ENCODE measurements around the gene TMEM132D. TPM values are rescaled to one million over a fixed set of nuclear protein-coding genes. Genes with fewer than 3 reads are reported as not detected.
A peak's percentile ranks its signal among the peaks of the same experiment; 100 is the strongest.

TMEM132D gene
- polyA plus RNA-seq, 1 donor from 2014 or later, result 1.3 TPM

DNA sequence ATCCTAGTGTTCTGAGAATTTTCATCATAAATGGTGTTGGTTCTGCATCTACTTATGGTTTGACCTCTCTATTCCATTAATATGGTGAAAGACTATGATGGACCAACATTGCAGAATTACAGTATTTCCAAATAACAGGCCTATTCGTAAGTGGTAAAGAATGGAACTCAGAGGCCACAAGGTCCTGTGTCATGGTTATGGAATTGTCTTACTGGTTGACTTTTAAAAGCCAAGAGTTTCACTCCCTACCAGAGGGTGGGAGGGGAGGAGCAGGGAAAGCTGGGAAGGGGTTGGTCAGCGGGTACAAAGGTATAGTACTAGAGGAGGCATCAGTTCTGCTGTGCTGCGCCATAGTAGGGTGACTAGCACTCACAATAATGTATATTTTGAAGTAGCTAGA, 153.4 kb downstream of the TMEM132D start:
- no peaks in the 10 kb centered on the region for H3K27me3 ChIP-seq (ENCODE audit: insufficient read depth, low read depth, low read length)
- H3K9ac ChIP-seq (ENCODE audit: low read length), result no peak overlapping the region
- H3K79me2 ChIP-seq (replicated peaks; ENCODE audit: insufficient read depth, low read length), result no peaks in the 10 kb centered on the region
- TF ChIP-seq EZH2 (IDR thresholded peaks at IDR 0.05; ENCODE audit: borderline replicate concordance, insufficient read depth, low read length, poor library complexity, severe bottlenecking), result no peak
- no peak overlapping the region for H3K4me2 ChIP-seq (ENCODE audit: low read length)
- H4K20me1 ChIP-seq (ENCODE audit: insufficient read depth), result no peaks in the 10 kb centered on the region
- H3K9me3 ChIP-seq (ENCODE audit: low read length), result no peaks in the 10 kb centered on the region
- no peak overlapping the region for H3K27ac ChIP-seq (ENCODE audit: low read length)
- H3F3A ChIP-seq (ENCODE audit: insufficient read depth, low read length, poor library complexity, severe bottlenecking), result no peaks in the 10 kb centered on the region
- no peaks in the 10 kb centered on the region for H3K36me3 ChIP-seq (ENCODE audit: insufficient read depth, low read length)
- no peak overlapping the region for H2AFZ ChIP-seq (ENCODE audit: low read depth, low read length)
- H3K4me3 ChIP-seq (ENCODE audit: low read length), result no peak overlapping the region
- no peaks in the 10 kb centered on the region for H3K9me2 ChIP-seq (ENCODE audit: insufficient read depth, low read length)

DNA sequence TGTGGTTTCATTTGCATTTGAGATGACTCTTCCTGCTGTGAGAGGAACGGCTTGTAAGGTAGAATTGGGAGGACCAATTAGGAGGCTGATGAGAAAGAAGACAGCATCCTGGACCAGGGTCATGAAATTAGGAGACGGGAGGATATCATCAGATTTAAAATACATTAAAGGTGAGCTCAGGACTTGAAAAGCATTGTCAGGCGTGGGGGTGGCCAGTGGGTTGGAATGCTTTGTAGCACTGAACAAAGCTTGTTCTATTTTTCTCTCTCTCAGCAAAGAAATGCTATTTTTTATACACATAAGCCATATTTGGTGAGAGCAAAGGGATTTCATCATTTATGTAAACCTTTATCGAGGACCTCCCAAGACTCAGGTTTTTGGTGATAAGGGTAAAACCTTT, 157.5 kb downstream of the TMEM132D start:
- H3K4me2 ChIP-seq (ENCODE audit: low read length), result no peak overlapping the region
- H2AFZ ChIP-seq (ENCODE audit: low read depth, low read length), result no peak overlapping the region
- no peaks in the 10 kb centered on the region for H3K9me2 ChIP-seq (ENCODE audit: insufficient read depth, low read length)
- H4K20me1 ChIP-seq (ENCODE audit: insufficient read depth), result no peaks in the 10 kb centered on the region
- no peak overlapping the region for H3K27ac ChIP-seq (ENCODE audit: low read length)
- no peak overlapping the region for H3K4me3 ChIP-seq (ENCODE audit: low read length)
- H3F3A ChIP-seq (ENCODE audit: insufficient read depth, low read length, poor library complexity, severe bottlenecking), result no peaks in the 10 kb centered on the region
- H3K9ac ChIP-seq (ENCODE audit: low read length), result no peak overlapping the region
- H3K79me2 ChIP-seq (replicated peaks; ENCODE audit: insufficient read depth, low read length), result no peaks in the 10 kb centered on the region
- H3K9me3 ChIP-seq (ENCODE audit: low read length), result no peaks in the 10 kb centered on the region
- no peak for TF ChIP-seq RAD21 (conservative IDR thresholded peaks at IDR 0.05)
- TF ChIP-seq, protein P1, sequence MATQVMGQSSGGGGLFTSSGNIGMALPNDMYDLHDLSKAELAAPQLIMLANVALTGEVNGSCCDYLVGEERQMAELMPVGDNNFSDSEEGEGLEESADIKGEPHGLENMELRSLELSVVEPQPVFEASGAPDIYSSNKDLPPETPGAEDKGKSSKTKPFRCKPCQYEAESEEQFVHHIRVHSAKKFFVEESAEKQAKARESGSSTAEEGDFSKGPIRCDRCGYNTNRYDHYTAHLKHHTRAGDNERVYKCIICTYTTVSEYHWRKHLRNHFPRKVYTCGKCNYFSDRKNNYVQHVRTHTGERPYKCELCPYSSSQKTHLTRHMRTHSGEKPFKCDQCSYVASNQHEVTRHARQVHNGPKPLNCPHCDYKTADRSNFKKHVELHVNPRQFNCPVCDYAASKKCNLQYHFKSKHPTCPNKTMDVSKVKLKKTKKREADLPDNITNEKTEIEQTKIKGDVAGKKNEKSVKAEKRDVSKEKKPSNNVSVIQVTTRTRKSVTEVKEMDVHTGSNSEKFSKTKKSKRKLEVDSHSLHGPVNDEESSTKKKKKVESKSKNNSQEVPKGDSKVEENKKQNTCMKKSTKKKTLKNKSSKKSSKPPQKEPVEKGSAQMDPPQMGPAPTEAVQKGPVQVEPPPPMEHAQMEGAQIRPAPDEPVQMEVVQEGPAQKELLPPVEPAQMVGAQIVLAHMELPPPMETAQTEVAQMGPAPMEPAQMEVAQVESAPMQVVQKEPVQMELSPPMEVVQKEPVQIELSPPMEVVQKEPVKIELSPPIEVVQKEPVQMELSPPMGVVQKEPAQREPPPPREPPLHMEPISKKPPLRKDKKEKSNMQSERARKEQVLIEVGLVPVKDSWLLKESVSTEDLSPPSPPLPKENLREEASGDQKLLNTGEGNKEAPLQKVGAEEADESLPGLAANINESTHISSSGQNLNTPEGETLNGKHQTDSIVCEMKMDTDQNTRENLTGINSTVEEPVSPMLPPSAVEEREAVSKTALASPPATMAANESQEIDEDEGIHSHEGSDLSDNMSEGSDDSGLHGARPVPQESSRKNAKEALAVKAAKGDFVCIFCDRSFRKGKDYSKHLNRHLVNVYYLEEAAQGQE (IDR thresholded peaks at IDR 0.05; ENCODE audit: borderline replicate concordance), result no peak
- TF ChIP-seq EP300 (conservative IDR thresholded peaks at IDR 0.05; ENCODE audit: poor library complexity, severe bottlenecking), result no peak
- no peak for TF ChIP-seq TAF1 (IDR thresholded peaks at IDR 0.05; ENCODE audit: low read depth)
- no peak for TF ChIP-seq SMC3 (conservative IDR thresholded peaks at IDR 0.05; ENCODE audit: poor library complexity)
- TF ChIP-seq EZH2 (IDR thresholded peaks at IDR 0.05; ENCODE audit: borderline replicate concordance, insufficient read depth, low read length, poor library complexity, severe bottlenecking), result no peak
- no peak for TF ChIP-seq POLR2AphosphoS5 (IDR thresholded peaks at IDR 0.05)
- TF ChIP-seq, protein P2, sequence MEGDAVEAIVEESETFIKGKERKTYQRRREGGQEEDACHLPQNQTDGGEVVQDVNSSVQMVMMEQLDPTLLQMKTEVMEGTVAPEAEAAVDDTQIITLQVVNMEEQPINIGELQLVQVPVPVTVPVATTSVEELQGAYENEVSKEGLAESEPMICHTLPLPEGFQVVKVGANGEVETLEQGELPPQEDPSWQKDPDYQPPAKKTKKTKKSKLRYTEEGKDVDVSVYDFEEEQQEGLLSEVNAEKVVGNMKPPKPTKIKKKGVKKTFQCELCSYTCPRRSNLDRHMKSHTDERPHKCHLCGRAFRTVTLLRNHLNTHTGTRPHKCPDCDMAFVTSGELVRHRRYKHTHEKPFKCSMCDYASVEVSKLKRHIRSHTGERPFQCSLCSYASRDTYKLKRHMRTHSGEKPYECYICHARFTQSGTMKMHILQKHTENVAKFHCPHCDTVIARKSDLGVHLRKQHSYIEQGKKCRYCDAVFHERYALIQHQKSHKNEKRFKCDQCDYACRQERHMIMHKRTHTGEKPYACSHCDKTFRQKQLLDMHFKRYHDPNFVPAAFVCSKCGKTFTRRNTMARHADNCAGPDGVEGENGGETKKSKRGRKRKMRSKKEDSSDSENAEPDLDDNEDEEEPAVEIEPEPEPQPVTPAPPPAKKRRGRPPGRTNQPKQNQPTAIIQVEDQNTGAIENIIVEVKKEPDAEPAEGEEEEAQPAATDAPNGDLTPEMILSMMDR (IDR thresholded peaks at IDR 0.05; ENCODE audit: poor library complexity, severe bottlenecking), result no peak
- TF ChIP-seq MXI1 (conservative IDR thresholded peaks at IDR 0.05; ENCODE audit: poor library complexity, severe bottlenecking), result no peak
- no peaks in the 10 kb centered on the region for H3K36me3 ChIP-seq (ENCODE audit: insufficient read depth, low read length)
- no peaks in the 10 kb centered on the region for H3K27me3 ChIP-seq (ENCODE audit: insufficient read depth, low read depth, low read length)

GRCh38 chr12:129729170-129729569, 174.7 kb downstream of the TMEM132D start:
- H3K27ac ChIP-seq (ENCODE audit: low read length), result no peak overlapping the region
- H3K4me2 ChIP-seq (ENCODE audit: low read length), result no peak overlapping the region
- no peaks in the 10 kb centered on the region for H3K9me2 ChIP-seq (ENCODE audit: insufficient read depth, low read length)
- no peaks in the 10 kb centered on the region for H3K36me3 ChIP-seq (ENCODE audit: insufficient read depth, low read length)
- no peaks in the 10 kb centered on the region for H3K79me2 ChIP-seq (replicated peaks; ENCODE audit: insufficient read depth, low read length)
- H3K9ac ChIP-seq (ENCODE audit: low read length), result no peak overlapping the region
- no peaks in the 10 kb centered on the region for H3K27me3 ChIP-seq (ENCODE audit: insufficient read depth, low read depth, low read length)
- H3K9me3 ChIP-seq (ENCODE audit: low read length), result no peaks in the 10 kb centered on the region
- H2AFZ ChIP-seq (ENCODE audit: low read depth, low read length), result no peak overlapping the region
- no peaks in the 10 kb centered on the region for H4K20me1 ChIP-seq (ENCODE audit: insufficient read depth)
- H3F3A ChIP-seq (ENCODE audit: insufficient read depth, low read length, poor library complexity, severe bottlenecking), result no peaks in the 10 kb centered on the region
- no peak overlapping the region for H3K4me3 ChIP-seq (ENCODE audit: low read length)
- no peak for TF ChIP-seq EZH2 (IDR thresholded peaks at IDR 0.05; ENCODE audit: borderline replicate concordance, insufficient read depth, low read length, poor library complexity, severe bottlenecking)
- no peak for TF ChIP-seq SMC3 (conservative IDR thresholded peaks at IDR 0.05; ENCODE audit: poor library complexity)
- no peak for TF ChIP-seq TAF1 (IDR thresholded peaks at IDR 0.05; ENCODE audit: low read depth)
- no peak for TF ChIP-seq MXI1 (conservative IDR thresholded peaks at IDR 0.05; ENCODE audit: poor library complexity, severe bottlenecking)
- TF ChIP-seq, protein P1 (IDR thresholded peaks at IDR 0.05; ENCODE audit: borderline replicate concordance), result no peak
- TF ChIP-seq, protein P2 (IDR thresholded peaks at IDR 0.05; ENCODE audit: poor library complexity, severe bottlenecking), result no peak
- peak; percentile 94 for TF ChIP-seq POLR2AphosphoS5 (IDR thresholded peaks at IDR 0.05)
- peak; percentile 95 for TF ChIP-seq EP300 (conservative IDR thresholded peaks at IDR 0.05; ENCODE audit: poor library complexity, severe bottlenecking)
- TF ChIP-seq RAD21 (conservative IDR thresholded peaks at IDR 0.05), result no peak

Measured in neural cell (in vitro differentiated cells).